Neutrophil (primary cell): Measurements from ENCODE around the gene TAGLN3.

Experiments
- H3K27ac ChIP-seq: fragments of 200-600 bp; sonication (generic); 2 replicates; pipeline ENCODE4 v1.5.1; 2016; ENCODE audit warnings: mild to moderate bottlenecking, moderate library complexity
- H3K27me3 ChIP-seq: fragments of 200-600 bp; sonication (generic); 2 replicates; pipeline ENCODE4 v1.6.0; 2016; ENCODE audit warnings: mild to moderate bottlenecking
- H3K36me3 ChIP-seq: fragments of 200-600 bp; sonication (generic); 2 replicates; pipeline ENCODE4 v1.5.1; 2017
- H3K4me1 ChIP-seq, 2 experiments: fragments of 200-600 bp in 1 of 2; sonication (generic) in 1 of 2; 1 replicate in 1 of 2; 2 replicates in 1 of 2; pipeline versions ENCODE4 v1.5.1 to v1.6.1; 2013 to 2016; ENCODE audit warnings: low read depth in 1 of 2, low read length in 1 of 2, mild to moderate bottlenecking in 1 of 2, moderate library complexity in 1 of 2; ENCODE audit not compliant: control insufficient read depth in 1 of 2, insufficient read depth in 1 of 2
- H3K4me3 ChIP-seq, 2 experiments: fragments of 200-600 bp in 1 of 2; sonication (generic) in 1 of 2; 1 replicate in 1 of 2; 2 replicates in 1 of 2; pipeline ENCODE4 v1.5.1; 2013 to 2016; ENCODE audit warnings: low read depth in 1 of 2, low read length in 1 of 2, mild to moderate bottlenecking in 1 of 2, moderate library complexity in 1 of 2
- H3K9me3 ChIP-seq: fragments of 200-600 bp; sonication (generic); 2 replicates; pipeline ENCODE4 v1.5.1; 2016
- TF ChIP-seq, protein P1 (sequence below): fragments of 200-600 bp; sonication (generic); IDR thresholded peaks from 2 replicates; pipeline ENCODE4 v1.5.1; 2016; ENCODE audit warnings: antibody characterized with exemption

The TAGLN3 gene

DNA sequence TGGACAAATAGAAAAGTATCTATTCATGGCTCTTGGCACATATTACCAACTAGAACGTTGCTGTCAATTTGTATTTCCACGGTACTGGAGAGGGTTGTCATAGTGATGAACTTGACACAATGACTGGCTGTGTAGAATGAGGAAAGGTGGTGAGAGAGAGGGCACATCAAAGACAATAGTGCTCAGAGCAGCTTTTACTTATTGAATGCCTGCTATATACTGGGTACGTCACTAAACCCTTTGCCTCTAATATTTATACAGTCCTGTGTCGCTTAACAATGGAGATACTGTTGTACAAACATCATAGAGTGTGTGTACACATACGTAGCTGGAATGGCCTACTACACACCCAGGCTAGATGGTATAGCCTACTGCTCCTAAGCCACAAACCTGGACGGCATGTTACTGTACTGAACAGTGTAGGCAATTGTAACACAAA lies 44.1 kb downstream of the TAGLN3 start:
- no peaks in the 10 kb centered on the region for H3K27me3 ChIP-seq

DNA sequence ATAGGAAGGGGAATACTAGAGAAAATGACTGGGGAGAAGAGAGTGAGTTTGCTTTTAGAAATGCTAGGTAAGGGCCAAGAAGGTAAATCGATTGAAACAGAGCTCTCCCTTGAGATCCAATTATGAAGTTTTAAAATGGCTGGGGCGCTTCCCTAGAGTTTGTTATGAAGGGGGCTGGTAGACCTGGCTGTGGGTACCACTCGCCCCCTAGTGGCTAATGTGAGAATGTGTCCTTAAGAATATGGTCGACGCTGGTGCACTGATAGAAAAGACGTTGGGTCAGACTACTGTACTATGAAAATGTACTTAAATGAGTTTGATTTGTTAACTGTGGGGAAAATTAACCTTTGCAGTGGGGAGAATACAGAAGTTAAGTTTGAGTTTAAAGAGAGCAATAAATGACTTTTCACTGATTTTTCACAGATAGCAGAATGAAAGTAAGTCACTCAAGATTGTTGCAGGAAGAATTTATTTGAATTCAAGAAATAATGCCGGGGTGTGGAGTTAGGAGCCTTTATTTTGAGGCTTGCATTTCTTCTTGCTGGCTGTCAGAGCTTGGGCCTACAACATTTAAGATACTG lies 45.0 kb downstream of the TAGLN3 start:
- no peak overlapping the region for H3K4me3 ChIP-seq
- peaks cover 0 to 4% of the 10 kb centered on the region in 2 experiments for H3K4me1 ChIP-seq
- TF ChIP-seq, protein P1, sequence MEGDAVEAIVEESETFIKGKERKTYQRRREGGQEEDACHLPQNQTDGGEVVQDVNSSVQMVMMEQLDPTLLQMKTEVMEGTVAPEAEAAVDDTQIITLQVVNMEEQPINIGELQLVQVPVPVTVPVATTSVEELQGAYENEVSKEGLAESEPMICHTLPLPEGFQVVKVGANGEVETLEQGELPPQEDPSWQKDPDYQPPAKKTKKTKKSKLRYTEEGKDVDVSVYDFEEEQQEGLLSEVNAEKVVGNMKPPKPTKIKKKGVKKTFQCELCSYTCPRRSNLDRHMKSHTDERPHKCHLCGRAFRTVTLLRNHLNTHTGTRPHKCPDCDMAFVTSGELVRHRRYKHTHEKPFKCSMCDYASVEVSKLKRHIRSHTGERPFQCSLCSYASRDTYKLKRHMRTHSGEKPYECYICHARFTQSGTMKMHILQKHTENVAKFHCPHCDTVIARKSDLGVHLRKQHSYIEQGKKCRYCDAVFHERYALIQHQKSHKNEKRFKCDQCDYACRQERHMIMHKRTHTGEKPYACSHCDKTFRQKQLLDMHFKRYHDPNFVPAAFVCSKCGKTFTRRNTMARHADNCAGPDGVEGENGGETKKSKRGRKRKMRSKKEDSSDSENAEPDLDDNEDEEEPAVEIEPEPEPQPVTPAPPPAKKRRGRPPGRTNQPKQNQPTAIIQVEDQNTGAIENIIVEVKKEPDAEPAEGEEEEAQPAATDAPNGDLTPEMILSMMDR, result peak; percentile 71
- H3K27me3 ChIP-seq, result no peaks in the 10 kb centered on the region
- H3K36me3 ChIP-seq, result no peaks in the 10 kb centered on the region
- H3K9me3 ChIP-seq, result no peaks in the 10 kb centered on the region
- H3K27ac ChIP-seq, result no peak overlapping the region

More for the DNA sequence above, 44.1 kb downstream of the TAGLN3 start:
- Histone ChIP-seq H3K36me3 (no peaks in the 10 kb centered on the region), H3K4me1 (peaks cover 0 to 4% of the 10 kb centered on the region in 2 experiments), H3K9me3 (no peaks in the 10 kb centered on the region), H3K4me3 (no peak overlapping the region), H3K27ac (no peak overlapping the region)
- TF ChIP-seq, protein P1, result no peak

DNA sequence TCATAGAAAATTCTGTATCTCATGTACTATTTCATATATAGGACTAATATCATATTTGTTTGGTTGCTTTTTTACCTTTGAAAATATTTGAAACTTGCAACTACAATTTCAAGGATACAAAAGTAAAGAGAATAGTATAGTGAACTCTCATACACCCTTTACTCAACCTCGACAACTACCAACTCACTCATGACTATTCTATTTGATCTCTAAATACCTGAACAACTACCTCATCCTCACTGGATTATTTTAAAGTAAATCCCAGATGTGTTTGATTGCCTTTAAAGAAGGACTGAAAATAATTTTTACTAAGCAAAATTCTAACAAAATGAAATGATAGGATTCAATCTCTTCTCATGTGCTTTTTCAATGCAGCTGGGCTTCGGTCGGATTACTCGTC lies 47.9 kb downstream of the TAGLN3 start:
- TF ChIP-seq, protein P1, result no peak
- H3K27me3 ChIP-seq, result no peaks in the 10 kb centered on the region
- peaks cover 0 to 4% of the 10 kb centered on the region in 2 experiments for H3K4me1 ChIP-seq
- H3K27ac ChIP-seq, result no peak overlapping the region
- no peaks in the 10 kb centered on the region for H3K36me3 ChIP-seq
- no peak overlapping the region for H3K4me3 ChIP-seq
- no peaks in the 10 kb centered on the region for H3K9me3 ChIP-seq

DNA sequence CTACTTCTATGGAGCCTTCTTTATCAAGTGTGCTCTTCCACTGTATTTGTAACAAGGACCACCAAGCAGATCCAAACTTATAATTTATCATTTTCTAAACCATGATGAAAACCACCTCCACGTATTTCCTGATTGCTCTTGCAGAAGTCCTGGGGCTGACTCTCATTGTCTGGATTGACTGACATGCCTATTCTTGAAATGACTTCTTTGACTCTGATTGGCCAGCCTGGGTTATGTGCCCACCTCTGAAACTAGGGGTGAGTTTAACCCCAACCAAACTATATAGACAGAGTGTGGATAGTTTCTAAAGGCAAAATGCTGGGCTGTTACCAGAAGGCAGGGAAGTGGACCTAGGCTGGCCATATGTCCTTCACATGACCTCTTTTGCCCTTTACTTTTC lies 48.5 kb downstream of the TAGLN3 start:
- Histone ChIP-seq H3K4me1 (peaks cover 0 to 4% of the 10 kb centered on the region in 2 experiments), H3K27me3 (no peaks in the 10 kb centered on the region), H3K27ac (no peak overlapping the region), H3K36me3 (no peaks in the 10 kb centered on the region), H3K9me3 (no peaks in the 10 kb centered on the region), H3K4me3 (no peak overlapping the region)
- TF ChIP-seq, protein P1, result no peak

DNA sequence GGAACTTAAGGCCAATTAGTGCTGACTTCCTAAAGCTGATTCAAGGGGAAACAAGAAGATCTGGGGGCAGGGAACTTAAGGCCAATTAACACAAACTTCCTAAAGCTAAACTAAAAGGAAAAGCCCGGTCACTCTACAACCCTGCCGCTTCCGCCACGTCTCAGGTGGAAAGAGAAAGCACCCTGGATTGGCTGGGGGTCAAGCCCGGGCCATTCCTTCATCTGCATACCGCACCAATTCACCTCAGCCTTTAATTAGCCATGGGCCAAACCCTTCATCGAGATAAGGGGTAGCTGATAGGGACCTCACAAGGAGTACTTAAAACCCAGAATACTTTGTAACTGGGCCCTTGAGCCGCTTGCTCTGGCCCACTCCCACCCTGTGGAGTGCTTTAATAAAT lies 50.2 kb downstream of the TAGLN3 start:
- Histone ChIP-seq H3K4me1 (peaks cover 0 to under 1% of the 10 kb centered on the region in 2 experiments), H3K4me3 (no peak overlapping the region), H3K9me3 (no peaks in the 10 kb centered on the region), H3K36me3 (no peaks in the 10 kb centered on the region), H3K27me3 (no peaks in the 10 kb centered on the region), H3K27ac (no peak overlapping the region)
- TF ChIP-seq, protein P1, result no peak
